AG04450 (cell line): ENCODE results near the gene ISOC2. TPM values are rescaled to one million over a fixed set of nuclear protein-coding genes. Genes with fewer than 3 reads are reported as not detected.
"Not testable (repeated sequence)": the region's sequence is repeated elsewhere in the genome, so short reads cannot be mapped to it uniquely, and the experiment has no call there.

Experiments
- CTCF ChIA-PET: fragments of 300-600, 350-600 bp; formaldehyde crosslinking; extraction: SDS; loops from one replicate; lab custom pipeline; 2022; ENCODE audit warnings: antibody characterized with exemption, inconsistent platforms; lab: Charles Lee
- POLR2A ChIA-PET: fragments of 350-600 bp; formaldehyde crosslinking; extraction: SDS; loops from one replicate; lab custom pipeline; 2021; ENCODE audit warnings: antibody characterized with exemption, inconsistent platforms; lab: Yijun Ruan, JAX
- DNase-seq: peaks from one replicate; pipeline ENCODE4 v3.0.0-alpha.2; 2011; ENCODE audit warnings: low read depth, low spot score
- H3K27ac ChIP-seq: one replicate; pipeline ENCODE4 v1.5.1; 2012; ENCODE audit warnings: low read depth, low read length, control low read depth
- H3K27me3 ChIP-seq: one replicate; pipeline ENCODE4 v1.6.0; 2012; ENCODE audit warnings: low read length; ENCODE audit not compliant: control insufficient read depth, insufficient read depth
- H3K4me3 ChIP-seq: 2 replicates; pipeline ENCODE4 v1.5.1; 2011; ENCODE audit warnings: mild to moderate bottlenecking, low read depth, low read length, control low read depth
- H3K9me3 ChIP-seq: 2 replicates; pipeline ENCODE4 v1.5.1; 2012; ENCODE audit warnings: low read length; ENCODE audit not compliant: control insufficient read depth, insufficient read depth
- polyA plus RNA-seq: library from polyadenylated mRNA; depleted of rRNA; stranded (reverse); fragments of >200 nt; gene quantifications from 2 replicates; pipeline ENCODE4 v1.2.3, GENCODE V29; 2011
- TF ChIP-seq, protein P1 (sequence below): IDR thresholded peaks from 2 replicates; pipeline ENCODE4 v1.5.1; 2011; ENCODE audit warnings: low read depth, low read length, control low read depth, inconsistent platforms

The ISOC2 gene
- polyA plus RNA-seq, 1 experiment, result 45.1 TPM

DNA sequence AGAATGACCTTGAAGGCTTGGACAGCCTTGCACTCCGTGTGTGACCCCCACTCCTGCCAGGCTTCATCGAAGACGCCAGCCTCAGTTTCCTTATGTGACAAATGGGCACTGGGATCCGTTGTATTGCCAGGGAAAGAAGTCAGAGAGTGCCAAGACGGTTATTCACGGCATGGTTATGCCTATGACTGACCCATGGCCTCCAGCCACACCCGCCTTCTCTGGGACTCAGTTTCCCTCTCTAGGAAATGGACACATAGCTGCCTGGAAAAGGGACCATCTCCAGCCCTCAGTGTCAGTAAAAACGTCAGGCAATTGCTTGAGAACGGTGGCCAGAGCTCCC, 52.9 kb downstream of the ISOC2 start:
- ChIA-PET POLR2A (no interaction called here), CTCF (interaction anchor here (1.0 to 2.7 kb wide), 3 partner anchors 10 to 267 kb away, joined by 6 to 16 read pairs (median 7); no protein-coding TSS in a partner anchor)
- no peak for DNase-seq
- no peaks in the 10 kb centered on the region for H3K27me3 ChIP-seq
- peak overlapping the region; percentile 61 for H3K4me3 ChIP-seq
- H3K9me3 ChIP-seq, result no peaks in the 10 kb centered on the region
- TF ChIP-seq, protein P1, sequence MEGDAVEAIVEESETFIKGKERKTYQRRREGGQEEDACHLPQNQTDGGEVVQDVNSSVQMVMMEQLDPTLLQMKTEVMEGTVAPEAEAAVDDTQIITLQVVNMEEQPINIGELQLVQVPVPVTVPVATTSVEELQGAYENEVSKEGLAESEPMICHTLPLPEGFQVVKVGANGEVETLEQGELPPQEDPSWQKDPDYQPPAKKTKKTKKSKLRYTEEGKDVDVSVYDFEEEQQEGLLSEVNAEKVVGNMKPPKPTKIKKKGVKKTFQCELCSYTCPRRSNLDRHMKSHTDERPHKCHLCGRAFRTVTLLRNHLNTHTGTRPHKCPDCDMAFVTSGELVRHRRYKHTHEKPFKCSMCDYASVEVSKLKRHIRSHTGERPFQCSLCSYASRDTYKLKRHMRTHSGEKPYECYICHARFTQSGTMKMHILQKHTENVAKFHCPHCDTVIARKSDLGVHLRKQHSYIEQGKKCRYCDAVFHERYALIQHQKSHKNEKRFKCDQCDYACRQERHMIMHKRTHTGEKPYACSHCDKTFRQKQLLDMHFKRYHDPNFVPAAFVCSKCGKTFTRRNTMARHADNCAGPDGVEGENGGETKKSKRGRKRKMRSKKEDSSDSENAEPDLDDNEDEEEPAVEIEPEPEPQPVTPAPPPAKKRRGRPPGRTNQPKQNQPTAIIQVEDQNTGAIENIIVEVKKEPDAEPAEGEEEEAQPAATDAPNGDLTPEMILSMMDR, result no peak
- H3K27ac ChIP-seq, result peak overlapping the region; percentile 97

DNA sequence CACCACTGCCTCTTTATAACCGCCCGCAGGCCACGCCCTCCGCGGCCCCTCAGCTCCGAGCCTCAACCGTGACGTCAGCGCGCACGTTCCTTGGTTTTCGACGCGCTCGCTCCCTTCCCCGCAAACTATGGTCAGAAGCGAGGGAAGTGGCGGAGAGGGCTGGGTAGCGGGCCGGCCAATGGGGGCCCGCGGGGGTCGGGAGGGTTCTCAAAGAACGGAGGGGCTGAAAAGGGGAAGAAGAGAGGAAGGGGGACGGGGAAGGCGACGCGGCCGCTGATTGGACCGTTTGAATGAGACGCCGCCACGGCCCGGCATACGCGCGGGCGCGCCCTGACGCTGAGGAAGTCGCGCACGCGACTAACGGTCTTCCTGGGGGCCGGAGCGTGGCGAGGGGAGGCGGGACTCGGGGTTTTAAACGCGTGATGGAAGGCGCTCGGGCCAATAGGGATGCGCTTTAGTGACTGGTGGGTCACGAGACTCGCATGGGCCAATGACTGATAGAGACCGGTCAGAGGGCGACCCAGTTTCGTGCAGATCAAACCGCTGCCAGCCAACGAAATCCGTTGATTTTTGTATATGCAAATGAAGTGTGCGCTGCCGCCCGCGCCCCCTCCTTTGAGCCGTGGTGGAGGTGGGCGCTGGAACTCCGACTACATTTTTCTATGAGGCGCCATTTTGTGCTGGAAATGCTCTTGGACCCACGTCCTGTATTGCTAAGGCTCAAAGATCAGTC, 53.5 kb downstream of the ISOC2 start:
- ChIA-PET POLR2A (interaction anchor here (0.5 to 5.3 kb wide), 34 partner anchors 10 to 245 kb away, joined by 3 to 93 read pairs (median 6); partner anchors contain the start of genes FIZ1, GARIN5B, HSPBP1 and ISOC2), CTCF (interaction anchor here (1.0 to 2.7 kb wide), 4 partner anchors 10 to 267 kb away, joined by 3 to 16 read pairs (median 6); no protein-coding TSS in a partner anchor)
- no peaks in the 10 kb centered on the region for H3K27me3 ChIP-seq
- DNase-seq, result peak; percentile 99
- no peaks in the 10 kb centered on the region for H3K9me3 ChIP-seq
- peak overlapping the region; percentile 100 for H3K27ac ChIP-seq
- H3K4me3 ChIP-seq, result peak overlapping the region; percentile 83
- TF ChIP-seq, protein P1, result no peak

DNA sequence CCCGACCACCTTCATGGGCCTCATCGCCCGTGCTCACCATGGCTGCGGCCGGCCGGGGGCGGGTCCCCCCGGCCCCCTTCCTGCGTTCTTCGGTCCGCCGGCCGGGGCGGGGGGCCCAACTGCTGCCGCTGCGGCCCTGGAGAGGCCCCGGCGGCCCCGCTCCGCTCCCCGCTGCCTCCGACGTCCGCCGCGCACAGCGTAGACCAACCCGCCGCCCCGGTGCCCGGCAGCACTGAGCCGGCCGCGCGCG, 54.0 kb downstream of the ISOC2 start, which contains the start of gene UBE2S:
UBE2S (minus strand) TSS at position 239 of the 250 bp plus-strand sequence; CDS start at position 40, 199 bp downstream.
- not testable (repeated sequence) for H3K27me3 ChIP-seq, DNase-seq, H3K9me3 ChIP-seq
- CTCF ChIA-PET, result interaction anchor here (1.0 kb wide), 1 partner anchor 61 kb away, joined by 3 read pairs; no protein-coding TSS in a partner anchor
- POLR2A ChIA-PET, result interaction anchor here (0.6 to 5.3 kb wide), 39 partner anchors 9 to 244 kb away, joined by 3 to 93 read pairs (median 6); partner anchors contain the start of genes FIZ1, GARIN5B, HSPBP1 and ISOC2
- Histone ChIP-seq H3K4me3 (peak within 1 kb of the TSS; percentile 83), H3K27ac (peak within 1 kb of the TSS; percentile 100)

DNA sequence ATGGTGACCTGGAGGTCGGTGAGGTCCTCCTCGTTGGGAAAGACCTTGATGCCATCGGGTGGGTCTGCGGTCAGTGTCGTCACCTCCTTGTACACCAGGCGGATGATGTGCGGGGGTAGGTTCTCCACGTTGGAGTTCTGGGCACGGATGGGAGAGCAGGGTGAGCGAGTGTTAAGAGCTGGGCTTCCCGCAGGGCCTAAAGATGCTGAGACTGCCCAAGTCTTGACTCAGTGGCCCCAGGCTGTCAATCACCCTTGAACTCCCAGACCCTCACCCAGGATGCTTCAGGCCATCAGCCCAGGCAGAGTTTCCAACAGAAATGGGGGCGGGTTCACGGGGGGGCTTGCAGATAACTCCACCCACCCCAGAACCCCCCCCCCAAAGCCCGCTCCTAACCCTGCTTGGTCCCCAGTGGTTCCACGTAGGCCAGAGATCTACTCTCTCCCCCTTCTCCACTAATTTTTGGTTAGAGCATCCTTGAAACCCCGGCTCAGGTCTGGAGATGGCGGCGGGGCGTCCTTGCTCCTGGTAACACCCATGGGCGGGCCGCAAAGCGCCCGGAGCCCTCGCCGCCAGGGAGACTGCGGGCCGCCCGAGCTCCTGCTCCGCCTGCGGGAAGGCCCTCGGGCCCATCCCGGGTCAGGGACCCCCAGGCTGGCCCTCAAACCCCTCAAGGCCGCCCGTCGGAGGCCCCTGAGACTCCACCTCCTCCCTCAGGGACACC, 54.5 kb downstream of the ISOC2 start:
- no peaks in the 10 kb centered on the region for H3K27me3 ChIP-seq
- no peaks in the 10 kb centered on the region for H3K9me3 ChIP-seq
- H3K27ac ChIP-seq, result peak overlapping the region; percentile 39
- POLR2A ChIA-PET, result interaction anchor here (0.6 to 5.3 kb wide), 32 partner anchors 9 to 261 kb away, joined by 3 to 93 read pairs (median 6); partner anchors contain the start of genes GARIN5B, HSPBP1, ISOC2 and KMT5C
- CTCF ChIA-PET, result interaction anchor here (1.0 to 1.5 kb wide), 3 partner anchors 61 to 199 kb away, joined by 3 to 4 read pairs (median 3); no protein-coding TSS in a partner anchor
- peak overlapping the region; percentile 83 for H3K4me3 ChIP-seq
- TF ChIP-seq, protein P1, result no peak
- no peak for DNase-seq

DNA sequence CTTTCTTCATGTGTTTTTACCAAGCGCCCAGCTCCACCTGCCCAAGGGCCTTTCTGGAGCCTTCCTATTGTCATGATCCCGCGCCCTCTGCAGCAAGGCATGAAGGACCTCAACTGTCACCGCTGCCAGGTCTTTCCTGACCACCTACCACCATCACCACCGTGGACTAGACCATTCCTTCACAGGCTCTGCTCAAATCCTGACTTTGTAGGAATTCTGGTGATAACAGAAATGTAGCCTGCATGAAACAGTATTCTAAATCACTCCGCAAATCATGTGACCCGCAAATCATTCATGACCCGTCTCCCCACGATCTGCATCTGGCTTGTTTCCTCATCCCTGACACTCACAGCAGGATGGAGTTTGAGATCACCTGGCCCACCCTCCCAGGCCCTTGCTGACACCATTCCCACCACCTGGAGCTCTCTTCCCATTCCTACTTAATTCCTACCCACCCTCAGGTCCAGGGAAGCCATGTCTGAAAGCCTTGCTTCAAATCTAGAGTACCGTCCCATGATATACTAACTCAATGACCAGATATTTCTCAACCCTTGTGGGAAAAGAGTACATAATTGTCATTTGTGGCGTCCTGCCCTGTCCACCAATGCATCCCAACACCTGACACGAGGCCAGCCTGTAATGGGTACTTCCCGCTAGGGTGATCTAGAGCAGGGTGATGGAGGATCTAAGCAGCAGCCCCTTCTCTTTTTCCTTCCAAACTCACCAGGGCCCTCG, 55.2 kb downstream of the ISOC2 start:
- Histone ChIP-seq H3K9me3 (no peaks in the 10 kb centered on the region), H3K4me3 (peak overlapping the region; percentile 83), H3K27me3 (no peaks in the 10 kb centered on the region), H3K27ac (no peak overlapping the region)
- TF ChIP-seq, protein P1, result no peak
- CTCF ChIA-PET, result interaction anchor here (1.2 to 1.5 kb wide), 2 partner anchors 98 to 200 kb away, joined by 3 to 4 read pairs; no protein-coding TSS in a partner anchor
- DNase-seq, result no peak
- POLR2A ChIA-PET, result interaction anchor here (0.6 to 5.3 kb wide), 7 partner anchors 15 to 147 kb away, joined by 3 to 93 read pairs (median 12); partner anchors contain the start of genes HSPBP1, ISOC2 and PPP6R1
